Activated CD8-positive, alpha-beta T cell treated with anti-CD3 and anti-CD28 coated beads, Interleukin-2, amount 10 ng/mL, durations not matched to agents 7 days and 5 days (primary cell): Measurements from ENCODE around the gene SYVN1. TPM values are rescaled to one million over a fixed set of nuclear protein-coding genes. Genes with fewer than 3 reads are reported as not detected.

Source experiments
- ATAC-seq: fragments of 150-1000 bp; cut with Tn5 transposase; one replicate; pipeline ENCODE4 v1.10.0; 2021; ENCODE audit warnings: moderate library complexity
- CTCF ChIA-PET: fragments of 350-600 bp; sonication (Branson Sonifier 250); formaldehyde crosslinking; loops from one replicate; lab custom pipeline; 2021; ENCODE audit warnings: antibody characterized with exemption; lab: Charles Lee
- POLR2A ChIA-PET: fragments of 350-600 bp; sonication (Branson Sonifier 250); formaldehyde crosslinking; loops from one replicate; lab custom pipeline; 2021; ENCODE audit warnings: antibody characterized with exemption; lab: Charles Lee
- DNase-seq: peaks from one replicate; pipeline ENCODE4 v3.0.0-alpha.2; 2020
- H3K27ac Mint-ChIP-seq: one replicate; pipeline ENCODE4 v1.8.0; 2021; ENCODE audit warnings: mild to moderate bottlenecking, mixed read lengths
- H3K27me3 Mint-ChIP-seq: one replicate; pipeline ENCODE4 v1.8.0; 2021; ENCODE audit warnings: low read depth, mixed read lengths
- H3K36me3 Mint-ChIP-seq: one replicate; pipeline ENCODE4 v1.8.0; 2021; ENCODE audit warnings: low read depth, mixed read lengths
- H3K4me1 Mint-ChIP-seq: one replicate; pipeline ENCODE4 v1.8.0; 2021; ENCODE audit warnings: low read depth, mixed read lengths
- H3K4me3 Mint-ChIP-seq: one replicate; pipeline ENCODE4 v1.8.0; 2021; ENCODE audit warnings: mild to moderate bottlenecking, mixed read lengths
- H3K9me3 Mint-ChIP-seq: one replicate; pipeline ENCODE4 v1.8.0; 2022; ENCODE audit warnings: mixed read lengths; ENCODE audit not compliant: insufficient read depth
- total RNA-seq, 2 experiments: library from RNA; stranded (reverse); gene quantifications; one replicate each; pipeline ENCODE4 v1.2.3, GENCODE V29; 2021

Gene SYVN1
- total RNA-seq, 2 experiments from 2014 or later = 28.7 to 33.0 TPM

GRCh38 chr11:65167656-65168055 lies 33.3 kb upstream of the SYVN1 start:
- H3K27ac Mint-ChIP-seq = no peak overlapping the region
- no peaks in the 10 kb centered on the region for H3K27me3 Mint-ChIP-seq
- ChIA-PET POLR2A (no interaction called here), CTCF (interaction anchor here (1.0 to 1.1 kb wide), 2 partner anchors 13 to 14 kb away, joined by 3 read pairs; partner anchors contain the start of gene CAPN1)
- no peak for DNase-seq
- no peak overlapping the region for H3K4me3 Mint-ChIP-seq
- ATAC-seq = no peak
- peaks cover 11% of the 10 kb centered on the region for H3K4me1 Mint-ChIP-seq
- H3K9me3 Mint-ChIP-seq = no peaks in the 10 kb centered on the region
- no peaks in the 10 kb centered on the region for H3K36me3 Mint-ChIP-seq

GRCh38 chr11:65166893-65167292 lies 32.6 kb upstream of the SYVN1 start:
- ChIA-PET CTCF (interaction anchor here (1.1 kb wide), 1 partner anchor 15 kb away, joined by 3 read pairs; the partner anchor contains the start of gene CAPN1), POLR2A (no interaction called here)
- DNase-seq (no peak), ATAC-seq (no peak)
- no peak overlapping the region for H3K27ac Mint-ChIP-seq
- no peaks in the 10 kb centered on the region for H3K36me3 Mint-ChIP-seq
- peaks cover 11% of the 10 kb centered on the region for H3K4me1 Mint-ChIP-seq
- peaks cover 2% of the 10 kb centered on the region for H3K27me3 Mint-ChIP-seq
- H3K9me3 Mint-ChIP-seq = no peaks in the 10 kb centered on the region
- H3K4me3 Mint-ChIP-seq = no peak overlapping the region

DNA sequence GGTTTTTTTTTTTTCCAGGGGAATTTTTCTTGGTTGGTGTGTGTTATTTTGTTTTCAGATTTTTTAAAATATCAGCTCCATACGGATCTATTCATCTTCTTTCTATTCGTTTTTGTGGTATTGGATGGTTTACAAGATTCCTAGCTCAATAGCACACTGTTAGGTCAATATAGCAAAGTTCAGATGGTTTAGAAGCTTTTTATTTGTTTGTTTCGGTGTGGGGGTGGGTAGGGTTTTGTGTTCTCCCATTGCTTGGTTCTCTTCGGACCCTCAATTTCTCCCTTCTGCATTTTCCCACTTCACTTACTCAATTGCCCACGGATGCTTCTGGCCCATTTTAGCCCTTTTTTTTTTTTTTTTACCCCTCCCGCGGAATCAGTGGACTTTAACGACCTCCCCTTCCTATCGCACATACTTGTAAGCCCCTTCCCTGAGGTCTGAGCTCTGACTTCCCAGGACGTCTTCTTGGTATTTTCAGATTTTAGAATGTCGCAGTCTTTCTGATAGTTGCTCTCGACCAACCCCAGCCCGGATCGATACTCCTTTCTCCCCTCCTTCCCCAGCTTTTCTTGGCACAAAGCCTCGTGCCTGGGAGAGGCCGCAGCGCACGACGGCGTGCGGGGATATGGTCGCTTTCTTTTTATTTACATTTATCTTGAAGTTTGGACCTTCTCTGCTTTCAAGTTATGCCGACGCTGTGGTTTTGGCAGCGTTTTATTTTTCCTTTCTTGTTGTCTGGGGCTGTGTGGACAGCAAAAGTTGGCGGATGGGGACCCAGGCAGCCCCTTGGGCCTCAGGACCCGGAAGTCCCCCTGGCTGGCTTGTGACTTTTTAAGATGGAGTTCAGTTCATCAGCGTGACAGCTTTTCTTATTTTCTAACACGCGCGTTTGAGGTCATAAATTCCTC lies 31.3 kb upstream of the SYVN1 start:
- ATAC-seq = no peak
- no peak overlapping the region for H3K27ac Mint-ChIP-seq
- CTCF ChIA-PET = interaction anchor here (0.6 kb wide), 1 partner anchor 902 kb away, joined by 3 read pairs; no protein-coding TSS in a partner anchor
- no peaks in the 10 kb centered on the region for H3K36me3 Mint-ChIP-seq
- no peak overlapping the region for H3K4me3 Mint-ChIP-seq
- H3K27me3 Mint-ChIP-seq = peaks cover 4% of the 10 kb centered on the region
- no peak for DNase-seq
- POLR2A ChIA-PET = interaction anchor here (1.1 kb wide), 1 partner anchor 11 kb away, joined by 3 read pairs; no protein-coding TSS in a partner anchor
- no peaks in the 10 kb centered on the region for H3K9me3 Mint-ChIP-seq
- peaks cover 11% of the 10 kb centered on the region for H3K4me1 Mint-ChIP-seq

DNA sequence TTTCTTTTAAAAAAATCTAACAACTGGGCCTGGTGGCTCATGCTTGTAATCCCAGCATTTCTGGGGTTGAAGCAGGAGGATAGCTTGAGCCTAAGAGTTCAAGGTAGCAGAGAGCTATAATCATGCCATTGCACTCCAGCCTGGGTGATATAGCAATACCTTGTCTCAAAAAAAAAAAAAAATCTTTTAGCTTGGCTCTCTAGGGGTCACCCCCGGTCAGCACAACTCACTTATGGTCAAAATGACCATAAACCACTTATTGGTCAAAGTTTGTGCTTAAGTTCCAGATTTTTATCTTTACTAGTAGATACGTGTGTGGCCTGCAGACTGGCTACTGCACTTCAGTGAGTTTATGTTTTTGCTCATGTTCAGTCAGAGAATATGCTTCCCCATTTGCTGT lies 29.4 kb upstream of the SYVN1 start:
- Mint-ChIP-seq H3K9me3 (no peaks in the 10 kb centered on the region), H3K36me3 (no peaks in the 10 kb centered on the region)
- POLR2A ChIA-PET = interaction anchor here (0.6 kb wide), 1 partner anchor 1469 kb away, joined by 3 read pairs; no protein-coding TSS in a partner anchor

DNA sequence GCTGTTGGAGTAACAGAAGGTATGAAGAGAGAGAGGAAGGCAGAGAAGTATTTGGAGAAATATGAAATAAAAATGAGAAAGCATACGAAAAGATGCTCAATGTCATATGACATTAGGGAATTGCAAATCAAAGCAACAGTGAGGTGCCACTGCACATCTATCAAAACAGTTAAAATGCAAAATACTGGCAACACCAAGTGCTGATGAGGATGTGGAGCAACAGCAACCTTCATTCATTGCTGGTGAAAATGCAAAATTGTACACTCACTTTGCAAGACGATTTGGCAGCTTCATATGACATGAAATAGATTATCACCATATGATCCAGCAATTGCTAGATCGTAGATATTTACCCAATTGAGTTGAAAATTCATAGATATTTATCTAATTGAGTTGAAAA lies 26.3 kb upstream of the SYVN1 start:
- DNase-seq (no peak), ATAC-seq (no peak)
- Mint-ChIP-seq H3K4me1 (peaks cover 12% of the 10 kb centered on the region), H3K27ac (no peak overlapping the region), H3K36me3 (no peaks in the 10 kb centered on the region), H3K9me3 (no peaks in the 10 kb centered on the region), H3K27me3 (peaks cover 10% of the 10 kb centered on the region), H3K4me3 (no peak overlapping the region)
- CTCF ChIA-PET = interaction anchor here (1.0 kb wide), 1 partner anchor 16 kb away, joined by 3 read pairs; no protein-coding TSS in a partner anchor
- POLR2A ChIA-PET = no interaction called here

More for the DNA sequence above, 29.4 kb upstream of the SYVN1 start:
- peaks cover 3% of the 10 kb centered on the region for H3K4me1 Mint-ChIP-seq
- no peak for DNase-seq
- ATAC-seq = no peak
- H3K27me3 Mint-ChIP-seq = peaks cover 10% of the 10 kb centered on the region
- CTCF ChIA-PET = no interaction called here
- H3K27ac Mint-ChIP-seq = no peak overlapping the region
- H3K4me3 Mint-ChIP-seq = no peak overlapping the region

GRCh38 chr11:65159012-65159411 lies 24.7 kb upstream of the SYVN1 start:
- H3K9me3 Mint-ChIP-seq = no peaks in the 10 kb centered on the region
- H3K4me1 Mint-ChIP-seq = peaks cover 12% of the 10 kb centered on the region
- H3K27me3 Mint-ChIP-seq = peaks cover 10% of the 10 kb centered on the region
- ChIA-PET CTCF (no interaction called here), POLR2A (interaction anchor here (0.6 kb wide), 1 partner anchor 23 kb away, joined by 4 read pairs; no protein-coding TSS in a partner anchor)
- H3K36me3 Mint-ChIP-seq = no peaks in the 10 kb centered on the region
- DNase-seq (no peak), ATAC-seq (no peak)
- no peak overlapping the region for H3K4me3 Mint-ChIP-seq
- H3K27ac Mint-ChIP-seq = no peak overlapping the region

DNA sequence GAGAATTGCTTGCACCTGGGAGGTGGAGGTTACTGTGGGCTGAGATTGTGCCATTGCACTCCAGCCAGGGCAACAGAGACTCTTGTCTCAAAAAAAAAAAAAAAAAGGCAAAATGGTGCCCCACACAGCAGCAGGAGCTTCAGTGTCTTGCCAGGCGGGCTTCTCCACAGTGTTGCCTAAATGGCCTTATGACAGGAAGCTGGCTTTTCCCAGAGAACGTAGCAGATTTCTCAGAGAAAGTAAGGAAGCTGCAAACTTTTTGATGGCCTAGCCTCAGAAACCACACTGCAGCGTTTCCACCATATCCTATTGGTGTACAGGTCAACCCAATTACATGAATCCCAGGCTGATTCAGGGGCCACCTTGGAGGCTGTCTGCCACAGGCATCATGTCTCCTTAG lies 23.0 kb upstream of the SYVN1 start:
- H3K27ac Mint-ChIP-seq = no peak overlapping the region
- ChIA-PET POLR2A (no interaction called here), CTCF (interaction anchor here (1.5 kb wide), 1 partner anchor 172 kb away, joined by 3 read pairs; no protein-coding TSS in a partner anchor)
- H3K4me1 Mint-ChIP-seq = peaks cover 12% of the 10 kb centered on the region
- DNase-seq (no peak), ATAC-seq (no peak)
- H3K36me3 Mint-ChIP-seq = no peaks in the 10 kb centered on the region
- H3K9me3 Mint-ChIP-seq = no peaks in the 10 kb centered on the region
- H3K27me3 Mint-ChIP-seq = peaks cover 16% of the 10 kb centered on the region
- H3K4me3 Mint-ChIP-seq = no peak overlapping the region

GRCh38 chr11:65156926-65157325 lies 22.6 kb upstream of the SYVN1 start:
- no peak overlapping the region for H3K4me3 Mint-ChIP-seq
- ATAC-seq = no peak
- H3K27me3 Mint-ChIP-seq = peaks cover 16% of the 10 kb centered on the region
- no peak overlapping the region for H3K27ac Mint-ChIP-seq
- POLR2A ChIA-PET = no interaction called here
- peaks cover 15% of the 10 kb centered on the region for H3K4me1 Mint-ChIP-seq
- no peaks in the 10 kb centered on the region for H3K36me3 Mint-ChIP-seq
- DNase-seq = no peak
- CTCF ChIA-PET = interaction anchor here (1.5 kb wide), 1 partner anchor 173 kb away, joined by 3 read pairs; no protein-coding TSS in a partner anchor
- H3K9me3 Mint-ChIP-seq = no peaks in the 10 kb centered on the region

- Mint-ChIP-seq H3K4me1 (peaks cover 16% of the 10 kb centered on the region), H3K9me3 (no peaks in the 10 kb centered on the region), H3K27ac (no peak overlapping the region), H3K36me3 (no peaks in the 10 kb centered on the region), H3K27me3 (peaks cover 18% of the 10 kb centered on the region), H3K4me3 (no peak overlapping the region)
- POLR2A ChIA-PET = no interaction called here
- CTCF ChIA-PET = interaction anchor here (1.5 kb wide), 1 partner anchor 174 kb away, joined by 3 read pairs; no protein-coding TSS in a partner anchor
- ATAC-seq (no peak), DNase-seq (no peak)
These were observed 21.9 kb upstream of the SYVN1 start for GRCh38 chr11:65156256-65156655.

GRCh38 chr11:65152122-65152521 lies 17.8 kb upstream of the SYVN1 start:
- no peak for DNase-seq
- Mint-ChIP-seq H3K9me3 (no peaks in the 10 kb centered on the region), H3K4me3 (no peak overlapping the region), H3K27ac (no peak overlapping the region), H3K4me1 (peaks cover 12% of the 10 kb centered on the region), H3K36me3 (no peaks in the 10 kb centered on the region), H3K27me3 (peaks cover 22% of the 10 kb centered on the region)
- ChIA-PET CTCF (interaction anchor here (1.0 kb wide), 1 partner anchor 51 kb away, joined by 3 read pairs; no protein-coding TSS in a partner anchor), POLR2A (interaction anchor here (0.6 to 1.2 kb wide), 2 partner anchors 19 to 110 kb away, joined by 3 read pairs; no protein-coding TSS in a partner anchor)
- no peak for ATAC-seq

DNA sequence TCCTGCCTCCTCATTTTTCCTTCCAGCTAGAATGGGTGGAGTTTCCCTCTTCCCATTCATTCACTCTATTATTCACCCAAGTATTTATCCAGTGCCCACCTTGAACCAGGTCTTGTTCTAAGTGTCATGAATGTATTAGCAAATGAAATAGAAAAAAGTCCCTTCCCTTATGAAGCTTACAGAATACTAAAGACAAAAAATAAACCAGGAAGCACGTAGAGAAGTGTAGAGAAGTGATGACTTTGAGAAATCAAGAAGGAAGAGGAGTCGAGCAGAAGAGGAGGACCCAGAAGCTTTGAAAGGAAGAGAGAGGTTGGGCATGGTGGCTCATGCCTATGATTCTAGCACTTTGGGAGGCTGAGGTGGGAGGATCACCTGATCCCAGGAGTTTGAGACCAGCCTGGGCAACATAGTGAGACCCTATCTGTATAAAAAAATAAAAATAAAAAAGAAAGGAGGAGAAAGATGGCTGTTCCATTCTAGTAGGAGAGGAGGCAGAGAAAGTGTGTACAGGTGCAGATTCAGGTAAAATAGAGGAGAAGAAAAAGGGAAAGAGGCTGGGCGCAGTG lies 17.1 kb upstream of the SYVN1 start:
- no peak overlapping the region for H3K27ac Mint-ChIP-seq
- ChIA-PET POLR2A (interaction anchor here (1.2 kb wide), 1 partner anchor 18 kb away, joined by 3 read pairs; no protein-coding TSS in a partner anchor), CTCF (interaction anchor here (0.6 to 1.0 kb wide), 2 partner anchors 52 to 53 kb away, joined by 3 read pairs; no protein-coding TSS in a partner anchor)
- no peaks in the 10 kb centered on the region for H3K36me3 Mint-ChIP-seq
- DNase-seq (no peak), ATAC-seq (no peak)
- peaks cover 9% of the 10 kb centered on the region for H3K4me1 Mint-ChIP-seq
- H3K9me3 Mint-ChIP-seq = no peaks in the 10 kb centered on the region
- H3K27me3 Mint-ChIP-seq = peaks cover 22% of the 10 kb centered on the region
- H3K4me3 Mint-ChIP-seq = no peak overlapping the region
